GM18907 (cell line): Measurements from ENCODE around the gene LAMA3.

Experiments
- ATAC-seq: cut with Tn5 transposase; IDR thresholded peaks from one replicate; pipeline ENCODE4 v1.9.1; 2021; ENCODE audit warnings: mild to moderate bottlenecking, moderate library complexity; ENCODE audit not compliant: unreplicated experiment

The LAMA3 gene

DNA sequence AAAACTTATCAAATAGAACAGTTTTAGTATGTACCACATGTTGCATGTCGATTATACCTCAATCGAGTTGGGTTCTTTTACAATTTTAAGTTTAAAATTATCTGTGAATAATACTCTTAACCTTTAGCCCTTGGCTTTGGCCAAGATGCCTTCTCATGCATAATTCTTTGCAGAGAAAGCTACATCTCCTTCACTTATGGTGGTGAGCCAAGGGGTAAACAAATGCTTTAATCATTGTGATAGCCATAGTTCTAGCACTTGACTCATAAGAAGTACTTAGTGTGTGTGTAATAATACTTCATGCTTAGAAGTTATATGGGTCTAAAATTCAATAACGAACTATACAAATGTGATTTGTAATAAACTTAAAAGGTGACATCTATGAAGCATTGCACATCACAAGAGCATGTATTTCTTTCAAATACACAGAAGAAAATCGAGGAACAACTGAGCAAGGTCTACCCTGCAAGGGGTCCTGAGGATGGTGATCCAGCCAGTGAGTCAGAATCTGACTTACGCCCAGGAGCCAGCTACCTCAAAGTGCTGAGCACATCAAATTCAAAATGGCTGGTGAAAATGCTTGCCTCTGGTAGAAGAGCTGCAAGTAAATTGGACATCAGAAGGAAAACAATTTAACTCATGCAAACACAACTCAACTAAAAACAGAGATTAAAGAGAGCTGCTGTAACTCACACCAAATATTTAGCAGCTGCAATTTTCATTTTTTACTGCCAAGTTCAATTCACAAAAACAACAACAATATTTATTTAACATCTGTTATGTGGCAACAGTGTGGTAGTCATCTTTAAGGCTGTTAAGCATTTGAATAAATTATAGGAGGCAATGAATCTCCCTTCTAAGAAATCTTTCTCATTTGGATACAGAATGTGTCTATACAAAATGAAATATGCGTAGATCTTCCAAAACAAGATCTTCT lies 301.5 kb downstream of the LAMA3 start:
- no peak for ATAC-seq

DNA sequence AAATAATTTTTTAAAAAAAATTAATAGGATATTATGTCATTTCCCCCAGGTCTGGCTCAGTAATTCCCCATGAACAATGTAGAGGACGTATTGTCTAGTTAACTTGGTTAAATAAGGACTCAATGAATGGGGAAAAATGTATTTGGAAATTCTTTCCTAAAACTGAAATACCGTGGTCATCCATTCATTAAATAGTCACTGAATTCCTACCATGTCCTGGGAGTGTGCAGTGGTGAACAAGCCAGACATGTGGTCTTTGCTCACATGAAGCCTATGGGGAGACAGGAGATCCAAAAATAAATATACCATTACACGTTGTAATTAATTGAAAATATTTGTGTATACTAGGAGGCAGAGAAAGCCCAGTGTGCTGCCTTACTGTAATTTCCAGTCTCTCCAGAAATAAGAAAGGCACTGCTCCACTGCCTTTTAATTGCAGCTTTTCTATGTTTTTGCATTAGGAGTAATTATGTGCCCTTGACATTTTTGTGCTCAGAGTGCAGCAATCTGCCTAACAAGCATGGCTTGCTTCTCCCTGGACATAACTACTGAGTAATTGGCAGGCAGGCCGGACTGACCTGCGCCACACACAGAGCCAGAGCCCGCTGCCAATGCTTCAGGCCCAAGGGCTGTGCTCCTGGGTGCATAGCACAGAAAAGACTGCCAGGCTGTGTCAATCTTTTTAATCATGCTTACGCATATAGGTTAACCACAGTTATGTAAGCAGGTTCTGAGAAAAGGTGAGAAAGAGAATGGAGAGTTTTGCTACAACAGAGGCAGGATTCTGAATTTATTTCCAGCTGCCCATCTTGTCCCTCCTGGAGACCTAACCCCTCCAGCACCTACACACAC lies 303.1 kb downstream of the LAMA3 start:
- ATAC-seq: no peak

DNA sequence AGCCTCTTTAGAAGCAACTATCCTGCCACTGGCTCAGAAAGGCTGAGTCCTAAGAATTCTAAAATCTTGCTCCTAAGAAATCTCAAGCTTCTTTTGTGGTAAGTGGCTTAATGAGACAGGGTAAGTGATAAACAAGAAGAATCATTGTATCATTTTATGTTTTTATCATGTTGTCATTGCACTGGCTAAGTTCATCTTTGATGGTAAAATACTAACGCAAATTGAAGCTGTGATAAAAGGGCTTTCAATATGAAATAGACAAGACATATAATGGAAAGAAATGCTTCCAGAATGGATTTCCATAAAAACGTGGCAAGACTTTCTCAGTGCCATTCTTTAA lies 303.7 kb downstream of the LAMA3 start:
- no peak for ATAC-seq

DNA sequence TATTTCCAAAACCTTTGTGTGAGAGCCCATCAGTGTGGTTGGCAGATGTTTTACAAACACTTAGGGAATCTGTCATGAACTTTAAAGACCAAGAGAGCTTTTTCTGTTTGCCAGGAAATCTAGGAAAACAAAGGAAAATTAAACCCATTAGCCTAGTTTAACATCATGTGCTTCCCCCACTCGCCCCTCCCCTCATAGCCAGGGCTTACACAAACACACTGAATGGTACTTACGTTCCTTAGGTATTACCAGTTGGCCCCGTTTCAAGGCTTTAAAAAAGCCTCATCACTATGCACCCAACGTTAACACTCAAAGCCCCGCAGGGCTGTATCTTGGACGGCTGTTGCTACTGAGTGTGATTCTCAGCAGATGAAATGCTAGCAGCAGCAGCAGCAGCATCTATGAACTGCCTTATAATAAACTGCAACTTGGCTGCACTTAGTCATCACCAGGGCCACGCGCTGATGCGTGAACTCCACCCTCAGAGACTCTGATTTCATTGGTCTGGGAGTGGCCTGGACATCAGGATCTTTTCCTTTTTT lies 305.2 kb downstream of the LAMA3 start:
- ATAC-seq: no peak

DNA sequence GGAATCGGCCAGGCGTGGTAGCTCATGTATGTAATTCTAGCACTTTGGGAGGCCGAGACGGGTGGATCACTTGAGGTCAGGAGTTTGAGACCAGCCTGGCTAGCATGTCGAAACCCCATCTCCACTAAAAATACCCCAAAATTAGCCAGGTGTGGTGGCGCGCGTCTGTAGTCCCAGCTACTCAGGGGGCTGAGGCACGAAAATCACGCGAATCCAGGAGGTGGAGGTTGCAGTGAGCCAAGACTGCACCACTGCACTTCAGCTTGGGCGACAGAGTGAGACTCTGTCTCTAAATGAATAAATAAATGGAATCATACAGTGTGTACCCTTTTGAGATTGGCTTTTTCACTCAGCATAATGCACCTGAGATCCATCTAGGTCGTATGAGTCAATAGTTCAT lies 305.9 kb downstream of the LAMA3 start:
- ATAC-seq: no peak

DNA sequence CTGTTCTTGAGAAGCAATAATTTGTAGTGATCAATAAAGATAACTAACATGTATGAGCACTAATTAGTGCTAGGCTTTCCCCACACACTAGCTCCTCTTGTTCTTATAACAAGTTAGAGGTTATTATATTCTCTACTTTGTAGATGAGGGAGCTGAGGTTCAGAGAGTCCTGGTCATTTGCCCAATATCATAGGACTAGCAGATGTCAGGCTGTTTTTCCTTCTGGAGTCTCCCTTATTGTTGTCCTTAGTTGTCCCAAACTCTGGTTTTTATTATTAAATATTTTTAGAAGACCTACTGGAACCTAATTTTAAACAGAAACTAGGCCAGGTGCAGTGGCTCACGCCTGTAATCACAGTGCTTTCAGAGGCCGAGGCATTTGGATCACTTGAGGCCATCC lies 308.8 kb downstream of the LAMA3 start:
- no peak for ATAC-seq

DNA sequence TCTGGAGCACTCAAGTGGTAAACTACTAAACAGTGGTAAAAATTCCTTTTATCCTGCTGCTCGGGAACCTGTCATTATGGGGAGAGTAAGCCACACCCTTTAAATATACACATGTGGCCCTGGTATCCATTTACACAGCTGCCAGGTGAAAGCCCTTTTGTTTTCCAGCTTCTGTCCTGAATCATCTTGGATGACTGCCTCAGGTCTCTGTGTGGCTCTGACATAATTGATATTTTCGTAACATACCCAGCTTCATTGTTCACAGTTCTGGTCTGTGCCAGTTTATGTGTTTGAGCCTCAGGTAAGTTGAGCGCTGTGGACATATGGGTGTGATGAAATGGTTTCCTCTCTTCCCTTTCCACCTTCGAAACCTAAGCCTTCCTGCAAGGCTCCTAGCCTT lies 309.6 kb downstream of the LAMA3 start:
- ATAC-seq: no peak

DNA sequence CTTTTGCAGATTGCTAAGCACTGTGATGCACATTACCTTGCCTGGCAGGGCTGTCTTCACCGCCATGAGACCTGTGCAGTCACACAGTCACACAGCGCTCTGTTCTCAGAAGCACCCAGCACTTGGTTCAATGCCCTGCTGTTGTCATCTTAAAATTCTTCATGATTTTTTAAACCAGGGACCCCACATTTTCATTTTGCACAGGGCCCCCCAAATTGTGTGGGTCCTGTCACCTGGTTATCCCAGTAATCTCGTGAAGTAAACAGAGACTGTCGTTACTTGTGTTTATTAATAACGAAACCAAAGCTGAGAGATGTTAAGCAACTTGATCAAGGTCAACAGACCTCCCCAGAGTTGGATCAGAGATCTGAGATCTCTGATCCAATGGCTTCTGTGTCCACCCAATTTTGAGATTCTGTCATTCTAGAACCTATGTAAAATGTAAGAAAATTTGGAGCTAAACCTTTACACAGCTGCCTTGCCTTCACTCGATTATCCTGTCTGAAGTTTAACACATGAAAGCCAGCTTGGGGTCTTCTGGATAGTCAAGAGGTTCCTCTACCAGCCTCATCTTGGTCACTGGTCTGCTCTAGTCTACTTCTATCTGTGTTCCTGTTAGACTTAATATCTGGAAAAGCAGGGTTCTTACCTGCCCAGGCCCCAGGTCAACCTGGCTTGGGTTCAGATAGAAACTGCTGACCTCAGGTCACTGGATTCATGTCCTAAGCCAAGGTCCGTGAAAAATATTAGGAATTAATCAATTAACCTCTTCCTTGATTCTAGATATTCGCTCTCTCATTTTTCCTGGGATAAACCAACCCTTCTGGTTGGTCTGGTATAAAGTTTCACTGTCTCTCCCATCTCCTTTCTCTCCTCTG lies 311.6 kb downstream of the LAMA3 start:
- ATAC-seq: no peak

DNA sequence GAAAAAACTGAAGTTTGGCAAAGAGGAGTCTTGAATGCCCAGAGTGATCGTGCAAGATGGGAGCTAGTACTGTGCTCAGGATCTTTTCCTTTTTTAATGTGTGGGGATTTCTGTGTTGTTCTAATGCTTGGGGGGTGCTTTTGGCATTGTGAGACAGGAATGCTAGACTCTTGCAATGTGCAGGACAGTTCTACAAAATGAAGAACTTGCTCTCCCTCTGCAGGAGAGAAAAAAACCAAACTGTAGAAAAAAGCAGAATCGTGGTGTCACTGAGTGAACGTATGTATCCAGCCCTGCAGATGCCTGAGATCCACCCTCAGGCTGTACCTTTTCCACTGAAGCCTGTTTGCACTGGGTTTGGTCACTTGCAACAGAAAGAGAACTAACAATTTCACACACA lies 313.2 kb downstream of the LAMA3 start:
- no peak for ATAC-seq

DNA sequence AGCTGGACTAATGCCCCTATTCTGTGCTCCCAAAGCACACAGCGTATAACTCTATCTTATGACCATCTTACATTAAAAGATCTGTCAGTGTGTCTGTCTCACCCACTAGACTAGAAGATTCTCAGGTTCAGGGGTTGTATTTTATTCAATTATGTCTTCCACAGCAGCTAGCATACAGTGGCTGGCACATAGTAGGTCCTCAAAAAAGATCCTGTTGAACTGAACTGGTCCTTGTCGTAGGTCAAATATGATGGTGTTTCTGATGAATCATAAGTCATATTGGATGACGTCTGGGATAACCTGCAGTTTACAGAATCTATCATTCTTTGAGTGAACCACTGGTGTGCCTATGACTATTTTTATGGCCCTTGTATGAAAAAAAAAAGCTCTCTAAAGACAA lies 314.0 kb downstream of the LAMA3 start:
- no peak for ATAC-seq

DNA sequence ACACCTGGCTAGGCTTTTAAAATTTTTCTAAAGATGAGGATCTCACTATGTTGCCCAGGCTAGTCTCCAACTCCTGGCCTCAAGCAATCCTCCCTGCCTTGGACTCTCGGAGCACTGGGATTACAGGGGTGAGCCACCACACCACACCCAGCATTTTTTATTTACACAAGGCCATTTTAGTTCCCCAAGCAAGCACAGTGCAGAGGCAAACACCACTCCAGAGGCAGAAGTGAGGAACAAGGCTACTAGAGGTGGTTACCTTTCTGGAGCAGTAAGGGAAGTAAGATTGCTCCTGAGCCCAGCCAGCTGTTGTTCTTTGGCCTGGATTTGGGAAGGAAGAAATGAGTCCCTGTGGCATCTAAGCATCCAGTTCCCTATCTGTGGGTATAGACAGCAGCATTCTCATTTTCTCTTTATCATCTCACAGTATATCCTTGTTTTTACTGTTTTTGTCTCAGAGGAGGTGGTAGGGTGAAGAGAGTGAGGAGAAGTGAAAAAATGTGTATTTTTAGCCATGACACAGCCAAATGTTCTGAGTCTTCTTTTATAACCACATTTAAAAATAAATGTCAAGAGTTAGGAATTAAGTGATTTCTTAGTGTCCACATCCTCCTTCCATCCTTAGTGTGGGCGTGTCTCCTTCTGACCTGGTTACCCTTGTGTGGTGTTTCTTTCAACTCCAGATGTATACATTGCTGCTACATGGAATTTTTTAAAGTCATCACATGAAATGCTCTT lies 314.8 kb downstream of the LAMA3 start:
- no peak for ATAC-seq
